Measurements from ENCODE around the gene FNIP1. TPM values are rescaled to one million over a fixed set of nuclear protein-coding genes. Genes with fewer than 3 reads are reported as not detected.
A peak's percentile ranks its signal among the peaks of the same experiment; 100 is the strongest.

Gene FNIP1
- total and polyA plus RNA-seq, 9 of the 15 experiments (the other 6 are each of a cell fraction or from before 2014, with no cell fraction given) = 5.0 to 32.8 (median 18.4) TPM

GRCh38 chr5:131796793-131797693, at the start of gene FNIP1 (continued):
- no peak for TF ChIP-seq CUX1 (CRISPR knock-in tag; IDR thresholded peaks at IDR 0.05)
- TF ChIP-seq THAP7 (CRISPR knock-in tag; IDR thresholded peaks at IDR 0.05) = 0 out of 2 replicates have a peak, but pooled peaks have one; percentile 23
- TF ChIP-seq ZNF764 (CRISPR knock-in tag; IDR thresholded peaks at IDR 0.05; ENCODE audit: low read depth) = peak; percentile 66; the same call in 1 of the 2 replicates
- peak in 1 of 2 experiments; percentile 53; a peak in 1 of 4 replicates for TF ChIP-seq MLLT1 (IDR thresholded peaks at IDR 0.05)
- TF ChIP-seq PHTF2 (CRISPR knock-in tag; IDR thresholded peaks at IDR 0.05) = no peak
- no peak for TF ChIP-seq PCBP2 (IDR thresholded peaks at IDR 0.05; ENCODE audit: low read depth, low read length, poor library complexity, severe bottlenecking)
- peak; percentile 97 for TF ChIP-seq EGR1 (conservative IDR thresholded peaks at IDR 0.05)
- TF ChIP-seq REST (IDR thresholded peaks at IDR 0.05; ENCODE audit: borderline replicate concordance) = peak; percentile 94
- TF ChIP-seq REST (CRISPR knock-in tag; IDR thresholded peaks at IDR 0.05; ENCODE audit: low read depth) = peak; percentile 72; the same call in 1 of the 2 replicates
- TF ChIP-seq ZBTB17 (CRISPR knock-in tag; IDR thresholded peaks at IDR 0.05) = 0 out of 2 replicates have a peak, but pooled peaks have one; percentile 35
- TF ChIP-seq CBX1 (IDR thresholded peaks at IDR 0.05; ENCODE audit: low read depth) = peak; percentile 52

Data from K562 (cell line).